GM18868 (cell line): ENCODE data around the gene IPP.
"Not testable (repeated sequence)": the region's sequence is repeated elsewhere in the genome, so short reads cannot be mapped to it uniquely, and the experiment has no call there.

Experiments used
- ATAC-seq: cut with Tn5 transposase; IDR thresholded peaks from one replicate; pipeline ENCODE4 v1.9.1; 2021; ENCODE audit warnings: mild to moderate bottlenecking, moderate library complexity; ENCODE audit not compliant: unreplicated experiment

IPP gene

DNA sequence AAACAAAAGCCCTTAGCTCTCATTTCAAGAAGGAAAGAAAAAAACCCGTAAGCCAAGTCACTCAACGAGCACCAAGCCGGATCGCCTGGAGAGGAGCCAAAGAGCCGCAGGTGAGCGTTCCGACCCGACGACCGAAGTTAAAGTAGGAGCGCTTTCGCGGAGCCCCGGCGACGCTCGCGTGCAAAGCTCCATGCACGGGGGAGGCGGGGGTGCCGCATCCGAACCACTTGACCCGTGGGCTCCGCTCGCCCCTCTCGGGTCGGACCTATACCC is 64.5 kb downstream of the IPP start:
- ATAC-seq: peak; percentile 1

DNA sequence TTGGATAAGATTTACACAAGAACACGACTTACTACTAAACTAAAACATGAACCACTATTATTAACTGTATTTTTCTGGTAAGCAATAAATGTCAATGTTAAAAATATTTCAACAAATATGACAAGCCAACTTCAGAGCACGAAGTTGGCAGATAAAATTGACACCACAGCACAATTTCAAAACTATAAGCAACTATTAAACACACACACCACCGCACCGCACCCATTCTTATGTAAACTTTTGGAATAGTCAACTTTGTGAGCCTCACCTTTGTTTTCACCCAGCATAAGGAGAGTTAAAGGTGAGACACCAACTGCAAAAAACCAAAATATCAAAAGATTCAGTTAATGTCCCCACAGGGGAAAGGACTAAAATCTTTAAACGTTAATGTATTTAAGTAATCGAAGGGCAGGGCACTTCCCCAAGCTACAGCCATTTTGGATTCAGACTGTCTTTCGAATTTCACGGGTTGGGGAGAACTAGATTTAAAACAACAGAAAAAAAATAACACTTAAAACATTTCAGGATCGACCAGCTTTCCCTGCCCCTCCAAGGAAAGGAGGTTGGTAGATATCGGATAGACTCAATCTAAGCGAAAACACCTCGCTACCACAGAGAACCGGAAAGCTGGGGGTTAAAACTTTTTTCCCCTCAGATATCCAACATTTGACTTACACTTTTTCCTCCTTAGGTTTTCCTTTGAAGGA is 65.0 kb downstream of the IPP start:
- no peak for ATAC-seq

DNA sequence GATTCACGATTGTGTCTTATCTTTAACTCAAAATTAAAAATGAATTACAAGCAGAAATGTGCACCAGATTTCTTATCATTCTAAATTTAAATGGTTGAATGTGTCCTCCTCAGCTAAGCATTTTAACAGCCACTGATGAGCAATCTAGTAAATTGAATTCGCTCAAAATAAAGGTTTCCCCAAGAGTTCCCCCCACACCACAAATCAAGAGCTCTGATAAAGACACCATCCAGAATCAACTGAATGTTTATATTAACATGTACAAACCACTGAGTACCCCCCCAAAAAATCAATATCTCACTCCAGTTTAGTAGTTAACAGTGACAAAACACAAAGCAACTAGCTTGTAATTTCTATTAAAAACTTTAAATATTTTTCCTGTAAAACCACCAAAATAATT is 66.1 kb downstream of the IPP start:
- no peak for ATAC-seq

DNA sequence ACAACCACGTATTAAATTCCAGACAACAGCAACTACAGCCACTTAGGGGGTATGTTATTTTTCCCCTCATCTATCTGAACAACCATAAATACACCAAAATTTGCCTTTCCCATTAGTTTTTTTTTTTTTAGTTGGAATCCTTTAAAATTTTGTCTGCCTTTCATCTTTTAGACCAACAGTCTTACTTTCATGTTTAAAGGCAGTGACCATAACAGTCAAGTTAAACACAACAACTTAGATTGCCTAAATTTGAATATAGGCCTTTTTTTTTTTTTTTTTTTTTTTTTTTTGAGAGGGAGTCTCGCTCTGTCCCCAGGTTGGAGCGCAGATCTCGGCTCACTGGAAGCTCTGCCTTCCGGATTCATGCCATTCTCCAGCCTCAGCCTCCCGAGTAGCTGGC is 67.5 kb downstream of the IPP start:
- ATAC-seq: no peak

DNA sequence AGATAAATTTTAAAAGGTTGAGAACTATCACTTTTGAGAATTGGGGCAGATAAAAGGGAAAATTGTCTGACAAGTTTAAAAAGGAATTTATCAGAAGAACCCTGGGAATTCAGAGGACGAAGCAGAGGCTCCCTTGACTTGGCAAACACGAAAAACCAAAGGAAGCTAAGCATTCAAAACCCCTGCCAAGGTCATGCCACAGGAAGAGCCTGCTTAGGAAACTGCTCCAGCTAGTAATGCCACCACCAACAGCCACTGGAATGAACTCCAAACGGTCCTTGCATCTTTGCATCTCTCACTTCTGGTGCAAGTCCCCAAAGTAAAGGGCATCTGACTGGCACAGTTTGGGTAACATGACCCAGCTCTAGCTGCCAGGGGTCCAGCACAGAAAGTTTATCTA is 71.3 kb downstream of the IPP start:
- ATAC-seq: no peak

DNA sequence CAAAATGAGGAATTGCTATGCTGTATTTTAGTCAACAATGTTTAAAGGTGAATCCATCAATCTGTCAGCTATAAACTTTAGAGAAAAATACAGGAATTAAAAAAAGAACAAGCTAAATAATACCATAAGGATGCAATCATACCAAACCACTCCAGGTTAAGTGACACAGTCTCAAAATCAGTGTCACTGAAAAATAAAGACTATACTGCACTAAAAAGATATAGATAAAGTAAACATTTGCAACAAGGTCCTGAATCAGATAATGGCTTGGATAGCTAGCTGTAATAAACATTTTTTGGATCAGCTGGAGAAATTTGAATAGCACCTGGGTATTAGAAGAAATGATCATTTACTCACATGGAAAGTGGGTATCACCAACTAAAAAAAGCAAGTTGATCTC is 72.0 kb downstream of the IPP start:
- ATAC-seq: no peak

DNA sequence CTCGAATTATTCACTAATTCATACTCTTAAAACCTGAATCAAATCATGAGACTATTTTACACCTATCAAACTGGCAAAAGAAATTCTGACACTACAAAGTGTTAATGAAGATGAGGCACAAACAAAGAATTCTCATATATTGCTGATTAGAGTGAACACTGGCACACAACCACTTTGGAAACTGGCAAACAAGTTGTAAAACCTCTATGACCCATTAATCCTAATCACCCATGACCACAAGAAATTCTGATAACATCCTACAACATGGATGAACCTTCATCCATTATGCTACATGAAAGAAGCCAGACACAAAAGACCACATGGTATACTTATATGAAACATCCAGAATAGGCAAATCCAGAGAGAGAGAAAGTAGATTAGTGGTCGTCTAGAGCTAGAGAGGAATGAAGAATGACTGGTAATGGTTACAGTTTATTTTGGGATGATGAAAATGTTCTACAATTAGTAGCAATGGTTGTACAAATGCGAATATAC is 72.7 kb downstream of the IPP start:
- ATAC-seq: no peak

DNA sequence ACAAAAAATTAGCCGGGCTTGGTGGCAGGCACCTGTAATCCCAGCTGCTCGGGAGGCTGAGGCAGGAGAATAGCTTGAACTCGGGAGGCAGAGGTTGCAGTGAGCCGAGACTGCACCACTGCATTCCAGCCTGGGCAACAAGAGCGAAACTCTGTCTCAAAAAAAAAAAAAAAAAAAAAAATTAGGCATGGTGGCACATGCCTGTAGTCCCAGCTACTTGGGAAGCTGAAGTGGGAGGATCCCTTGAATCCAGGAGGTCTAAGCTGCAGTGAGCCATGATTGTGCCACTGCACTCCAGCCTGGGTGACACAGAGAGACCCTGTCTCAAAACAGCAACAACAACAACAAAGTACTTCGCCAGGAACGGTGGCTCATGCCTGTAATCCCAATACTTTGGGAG is 73.9 kb downstream of the IPP start:
- not testable (repeated sequence) for ATAC-seq

DNA sequence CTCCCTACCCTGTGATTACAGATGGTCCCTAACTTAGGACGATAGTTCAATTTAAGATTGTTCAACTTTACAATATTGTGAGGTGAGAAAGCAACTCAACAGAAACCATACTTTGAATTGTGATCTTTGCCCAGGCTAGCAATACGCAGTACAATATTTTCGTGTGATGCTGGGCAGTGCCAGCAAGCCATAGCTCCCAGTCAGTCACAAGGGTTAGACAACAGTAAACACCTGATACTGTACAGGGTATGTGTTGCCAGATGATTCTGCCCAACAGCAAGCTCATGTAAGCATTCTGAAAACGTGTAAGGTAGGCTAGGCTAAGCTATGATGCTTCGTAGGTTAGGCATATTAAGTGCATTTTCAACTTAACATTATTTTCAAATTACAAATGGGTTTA is 76.0 kb downstream of the IPP start:
- no peak for ATAC-seq

DNA sequence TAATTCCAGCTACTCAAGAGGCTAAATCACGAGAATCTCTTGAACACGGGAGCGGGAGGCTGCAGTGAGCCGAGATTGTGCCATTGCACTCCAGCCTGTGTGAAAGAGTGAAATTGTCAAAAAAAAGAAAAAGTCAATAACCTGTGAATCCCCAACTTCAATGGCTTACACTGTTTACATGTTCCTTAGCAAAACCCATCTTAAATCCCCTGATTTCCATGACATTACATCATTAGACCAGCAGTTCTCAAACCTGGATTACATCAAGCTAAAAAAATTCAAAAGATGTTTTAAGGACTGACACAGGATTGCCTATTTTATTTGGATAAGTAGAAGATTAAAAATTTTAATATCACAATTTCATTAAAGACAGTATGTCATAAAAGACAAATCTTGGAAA is 76.5 kb downstream of the IPP start:
- ATAC-seq: no peak

DNA sequence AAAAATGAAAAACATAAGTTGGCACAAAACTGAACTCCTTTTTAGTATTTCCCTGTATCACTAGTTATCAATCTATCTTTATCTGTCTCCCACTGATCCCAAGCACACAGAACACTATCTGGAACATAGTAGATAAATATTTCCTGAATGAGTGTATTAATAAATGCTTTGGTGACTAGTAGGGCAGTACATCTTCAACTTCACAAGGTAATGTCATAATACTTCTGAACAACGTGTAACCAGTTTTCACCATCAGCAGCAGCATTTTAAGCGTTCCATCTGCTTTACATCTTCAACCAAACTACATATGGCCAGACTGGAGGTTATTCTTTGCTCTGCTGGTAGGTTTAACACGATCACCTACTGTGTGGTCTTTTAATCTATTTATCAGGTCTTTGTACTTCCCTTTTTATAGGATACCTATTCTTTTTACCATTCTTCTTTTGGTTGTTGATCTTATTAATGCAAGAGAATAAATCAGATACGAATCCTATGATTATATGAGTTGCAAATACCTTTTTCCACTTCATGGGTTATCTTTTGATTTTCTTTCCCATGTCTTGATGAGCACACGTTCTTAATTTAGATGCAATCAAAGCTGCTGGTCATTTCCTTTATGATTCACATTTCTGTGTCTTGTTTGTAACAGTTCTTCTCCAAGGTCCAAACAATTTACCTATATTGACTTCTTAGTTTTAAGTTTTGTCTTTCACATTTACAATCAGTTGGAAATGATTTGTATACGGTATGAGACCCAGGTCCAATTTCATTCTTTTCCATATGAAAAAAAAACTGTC is 80.4 kb downstream of the IPP start:
- ATAC-seq: no peak

DNA sequence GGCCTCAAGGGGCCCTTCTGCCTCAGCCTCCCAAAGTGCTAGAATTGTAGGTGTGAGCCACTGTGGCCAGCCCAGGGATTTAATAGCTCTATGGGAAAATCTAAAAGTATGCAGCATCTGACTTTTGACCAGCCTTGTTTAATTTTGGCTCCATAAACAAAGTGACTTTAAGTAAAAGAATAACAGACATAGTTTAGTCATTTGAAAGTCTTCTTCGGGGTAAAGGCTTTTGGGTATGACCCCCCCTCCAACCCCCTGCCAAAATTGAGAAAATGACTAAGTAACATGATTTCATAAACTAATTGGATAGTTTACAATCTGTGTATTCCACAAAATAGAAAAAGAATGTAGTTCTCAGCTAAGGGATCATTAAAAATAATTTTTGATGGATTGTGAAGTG is 81.1 kb downstream of the IPP start:
- no peak for ATAC-seq

DNA sequence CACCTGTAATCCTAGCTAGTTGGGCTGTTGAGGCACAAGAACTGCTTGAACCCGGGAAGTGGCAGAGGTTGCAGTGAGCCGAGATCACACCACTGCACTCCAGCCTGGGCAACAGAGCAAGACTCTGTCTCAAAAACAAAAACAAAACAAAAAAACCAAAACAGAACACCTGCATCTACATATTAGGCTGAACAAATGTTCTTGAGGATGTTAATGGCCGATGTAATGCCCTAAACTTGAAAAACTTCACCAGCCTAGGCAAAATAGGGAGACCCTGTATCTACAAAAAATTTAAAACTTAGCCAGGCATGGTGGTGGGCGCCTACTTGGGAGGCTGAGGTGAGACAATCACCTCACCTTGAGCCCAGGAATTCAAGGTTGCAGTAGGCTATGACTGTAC is 81.9 kb downstream of the IPP start:
- no peak for ATAC-seq

DNA sequence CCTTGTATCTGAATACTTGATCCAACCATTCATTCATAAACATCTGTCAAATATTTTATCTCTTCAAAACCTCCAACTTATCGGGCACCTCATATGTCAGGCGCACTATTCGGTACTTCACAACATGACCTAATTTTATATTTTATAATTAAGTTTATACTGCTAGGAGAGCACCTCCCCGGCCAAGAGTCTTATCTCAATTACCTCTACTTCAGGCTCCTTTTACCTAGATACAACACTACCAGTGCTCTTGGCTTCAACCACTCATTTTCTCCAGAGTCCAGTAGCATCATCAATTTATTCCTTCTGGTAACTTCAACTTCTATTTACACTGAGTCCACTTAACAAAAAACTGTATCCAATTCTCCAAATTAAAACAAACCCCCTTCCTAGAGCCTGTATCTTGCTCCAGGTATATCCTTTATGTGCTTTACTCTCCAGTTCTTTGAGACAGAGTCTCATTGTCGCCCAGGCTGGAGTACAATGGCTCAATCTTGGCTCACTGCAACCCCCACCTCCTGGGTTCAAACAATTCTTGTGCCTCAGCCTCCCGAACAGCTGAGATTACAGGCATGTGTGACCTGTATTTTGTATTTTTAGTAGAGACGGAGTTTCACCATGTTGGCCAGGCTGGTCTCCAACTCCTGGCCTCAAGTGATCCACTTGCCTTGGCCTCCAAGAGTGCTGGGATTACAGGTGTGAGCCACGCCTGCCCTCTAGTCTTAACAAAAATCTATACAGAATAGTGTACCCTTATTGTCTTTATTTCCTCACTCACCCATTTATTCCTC is 82.9 kb downstream of the IPP start:
- ATAC-seq: no peak

DNA sequence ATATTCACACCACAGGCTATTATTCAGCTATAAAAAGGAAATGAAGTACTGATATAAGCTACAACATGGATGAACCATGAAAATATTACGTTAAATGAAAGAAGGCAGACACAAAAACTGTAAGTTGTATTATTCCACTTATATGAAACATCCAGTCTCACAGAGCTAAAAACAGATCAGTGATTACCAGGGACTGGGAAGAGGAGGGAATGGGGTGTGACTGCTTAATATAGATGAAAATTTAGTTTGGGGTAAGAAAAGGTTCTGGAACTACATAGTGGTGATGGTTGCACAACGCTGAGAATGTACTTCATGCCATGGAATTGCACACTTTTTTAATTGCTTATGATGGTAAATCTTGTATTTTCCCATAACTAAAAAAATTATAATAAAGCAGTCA is 83.6 kb downstream of the IPP start:
- no peak for ATAC-seq

DNA sequence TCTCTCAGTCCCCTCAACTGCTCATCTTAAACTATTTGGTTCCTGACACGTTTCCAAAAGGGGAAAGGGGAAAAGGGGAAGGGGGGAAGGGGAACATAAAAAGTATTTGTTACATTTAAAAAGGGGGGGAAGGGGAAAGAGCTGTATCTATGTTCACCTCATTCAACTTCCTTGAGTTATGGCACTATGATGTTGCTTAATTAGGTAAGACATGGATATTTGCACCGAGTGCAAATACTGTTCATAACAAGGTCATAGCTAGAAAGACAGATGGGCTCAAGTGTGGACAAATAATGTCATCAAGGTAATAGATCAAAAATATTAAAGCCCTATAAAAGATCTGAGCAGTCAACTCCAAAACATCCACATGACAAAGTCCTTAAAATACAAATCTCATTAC is 90.1 kb downstream of the IPP start:
- no peak for ATAC-seq

DNA sequence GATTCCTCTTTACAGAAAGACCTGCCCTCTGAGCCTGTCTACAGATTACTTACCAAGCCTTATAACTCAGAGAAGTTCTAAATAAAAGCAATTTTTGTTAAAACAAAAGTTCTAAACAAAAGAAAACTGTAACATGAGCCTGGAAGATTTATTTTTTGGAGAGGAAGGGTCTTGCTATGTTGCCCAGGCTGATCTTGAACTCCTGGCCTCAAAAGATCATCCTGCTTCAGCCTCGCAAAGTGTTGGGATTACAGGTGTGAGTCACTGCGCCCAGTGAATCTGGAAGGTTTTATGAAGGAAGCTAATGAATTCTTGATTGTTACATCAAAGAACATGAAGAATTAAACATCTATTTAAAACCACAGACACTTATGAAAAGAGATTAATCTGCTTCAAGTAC is 91.2 kb downstream of the IPP start:
- no peak for ATAC-seq

DNA sequence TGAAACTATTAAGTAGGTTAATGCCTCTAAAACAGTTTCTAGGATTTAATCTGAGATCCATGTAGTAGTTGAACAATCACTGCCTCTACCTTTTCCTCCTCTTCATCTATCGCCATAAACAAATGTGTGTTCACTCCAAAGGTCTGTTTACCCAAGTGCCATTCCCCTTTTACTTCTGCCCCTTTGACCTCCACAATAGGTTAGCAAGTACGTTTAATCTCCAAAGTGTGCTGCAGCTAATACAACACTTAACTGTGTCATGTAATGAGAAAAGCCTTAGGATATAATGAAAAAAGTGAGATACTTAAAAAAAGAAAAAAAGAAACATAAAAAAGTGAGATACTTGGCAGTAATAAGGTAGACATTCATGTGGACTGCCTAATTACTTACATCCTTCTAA is 92.3 kb downstream of the IPP start:
- ATAC-seq: no peak

DNA sequence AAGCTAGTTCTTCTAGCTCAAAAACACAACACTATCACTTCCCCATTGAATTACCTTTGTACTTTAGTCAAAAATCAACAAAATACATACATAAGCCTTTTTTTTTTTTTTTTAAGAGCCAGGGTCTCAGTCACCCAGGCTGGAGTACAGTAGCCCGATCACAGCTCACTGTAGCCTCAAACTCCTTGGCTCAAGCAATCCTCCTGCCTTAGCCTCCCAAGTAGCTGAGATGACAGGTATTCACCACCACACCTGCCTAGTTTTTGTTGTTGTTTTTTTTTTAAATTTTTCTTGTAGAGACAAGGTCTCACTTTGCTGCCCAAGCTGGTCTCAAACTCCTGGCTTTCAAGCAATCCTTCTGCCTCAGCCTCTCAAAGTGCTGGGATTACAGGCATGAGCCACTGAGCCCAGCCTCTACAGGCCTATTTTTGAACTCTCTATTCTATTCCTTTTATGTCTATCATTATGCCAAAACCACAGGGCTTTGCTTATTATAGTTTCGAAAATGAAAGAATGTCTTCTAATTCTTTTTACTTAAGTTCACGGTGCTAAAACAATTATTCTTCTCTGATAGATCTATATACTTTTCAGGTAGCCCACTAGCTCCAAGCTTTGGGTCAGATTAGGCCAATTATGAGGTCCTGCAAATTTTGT is 93.8 kb downstream of the IPP start:
- no peak for ATAC-seq

DNA sequence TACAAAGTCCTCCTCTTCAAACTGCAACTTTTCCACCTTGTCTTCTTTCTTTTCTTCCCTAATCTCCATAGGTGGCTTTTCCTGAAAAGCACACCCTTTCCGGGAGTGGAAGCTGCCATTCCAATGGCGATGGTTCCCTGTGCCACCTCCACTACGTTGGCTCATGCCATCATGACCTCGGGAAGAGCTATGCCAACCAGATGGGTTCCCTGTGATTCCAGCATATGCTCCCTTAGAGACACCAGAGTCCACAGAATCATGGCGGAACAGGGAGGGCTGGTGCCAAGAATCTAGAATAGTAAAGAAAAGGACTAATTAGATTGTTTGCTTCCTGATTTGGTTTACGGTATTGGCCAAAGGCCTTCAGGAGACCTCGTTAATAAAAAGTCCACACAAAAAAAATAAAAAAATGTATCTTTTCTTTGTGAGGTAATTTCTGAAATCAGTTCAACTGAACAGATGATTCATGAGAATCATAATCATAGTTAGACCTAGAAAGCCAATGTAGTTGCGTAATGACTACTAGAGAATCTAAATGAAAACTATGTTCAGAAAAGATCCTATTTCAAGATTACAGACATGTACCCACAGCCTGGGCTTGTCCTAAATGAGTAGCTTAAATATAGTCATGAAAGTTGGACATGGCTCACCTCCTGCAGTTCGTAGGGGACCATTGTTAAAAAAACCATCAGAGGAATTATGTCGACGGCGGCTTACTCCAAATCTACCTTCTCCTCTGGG is 95.7 kb downstream of the IPP start:
- ATAC-seq: no peak
